Natural killer cell (primary cell): ENCODE data around the gene ERFE. TPM values are rescaled to one million over a fixed set of nuclear protein-coding genes. Genes with fewer than 3 reads are reported as not detected.

Source experiments
- ATAC-seq, 3 donors: fragments of 150-1000 bp in 2 of 3; fragments of 200-7000 bp in 1 of 3; cut with Tn5 transposase; 1 replicate in 1 of 3; 2 replicates in 2 of 3; pipeline ENCODE4 v1.10.0; 2021; ENCODE audit warnings: mild to moderate bottlenecking in 2 of 3, moderate library complexity in 2 of 3
- DNase-seq, 2 donors: peaks; one replicate each; pipeline versions ENCODE4 v3.0.0 to v3.0.0-alpha.2; 2013 to 2021; ENCODE audit warnings: mixed read lengths in 1 of 2
- H3K27ac ChIP-seq: one replicate; pipeline ENCODE4 v1.5.1; 2013; ENCODE audit warnings: mild to moderate bottlenecking, low read length
- H3K27me3 ChIP-seq: one replicate; pipeline ENCODE4 v1.6.1; 2013; ENCODE audit warnings: low read length; ENCODE audit not compliant: control insufficient read depth, insufficient read depth
- H3K36me3 ChIP-seq: one replicate; pipeline ENCODE4 v1.6.1; 2013; ENCODE audit warnings: low read length; ENCODE audit not compliant: control insufficient read depth, insufficient read depth
- H3K4me1 ChIP-seq: one replicate; pipeline ENCODE4 v1.6.1; 2013; ENCODE audit warnings: low read length; ENCODE audit not compliant: control insufficient read depth, insufficient read depth
- H3K4me3 ChIP-seq: one replicate; pipeline ENCODE4 v1.5.1; 2013; ENCODE audit warnings: low read length
- H3K9me3 ChIP-seq: one replicate; pipeline ENCODE4 v1.6.1; 2013; ENCODE audit warnings: low read length; ENCODE audit not compliant: control insufficient read depth, insufficient read depth
- H3K27ac Mint-ChIP-seq, 2 donors: one replicate each; pipeline ENCODE4 v1.8.0; 2022; ENCODE audit warnings: mild to moderate bottlenecking in 2 of 2, mixed read lengths in 2 of 2, moderate library complexity in 1 of 2
- H3K27me3 Mint-ChIP-seq, 2 donors: one replicate each; pipeline ENCODE4 v1.8.0; 2022; ENCODE audit warnings: low read depth in 2 of 2, mixed read lengths in 2 of 2
- H3K36me3 Mint-ChIP-seq: one replicate; pipeline ENCODE4 v1.8.0; 2022; ENCODE audit warnings: mixed read lengths
- H3K4me1 Mint-ChIP-seq, 2 donors: one replicate each; pipeline ENCODE4 v1.8.0; 2022; ENCODE audit warnings: mixed read lengths in 2 of 2
- H3K4me3 Mint-ChIP-seq: one replicate; pipeline ENCODE4 v1.8.0; 2022; ENCODE audit warnings: mild to moderate bottlenecking, moderate library complexity, mixed read lengths
- H3K9me3 Mint-ChIP-seq, 2 donors: one replicate each; pipeline ENCODE4 v1.8.0; 2022; ENCODE audit warnings: mixed read lengths in 2 of 2
- WGBS: methylation state at CpG from one replicate; pipeline ENCODE4 v1.1.7; 2013; ENCODE audit warnings: missing lambda C conversion rate; ENCODE audit not compliant: insufficient coverage; 5-methylcytosine and 5-hydroxymethylcytosine counted together
- intact Hi-C: fragments of 100-400 bp; cut with micrococcal nuclease; formaldehyde crosslinking; loops from one replicate; pipeline ENCODE4 v1.14.2; 2022
- total RNA-seq, 4 donors: library from RNA; stranded (reverse); fragments of 120-200 nt in 1 of 4; gene quantifications; one replicate each; pipeline versions ENCODE4 v1.2.3 to v1.2.4, GENCODE V29; 2013 to 2022
- TF ChIP-seq, protein P1 (sequence below): fragments of 200-600 bp; IDR thresholded peaks from one replicate; pipeline ENCODE4 v1.8.0; 2022; ENCODE audit warnings: antibody characterized with exemption

Gene ERFE
- total RNA-seq, 3 donors from 2014 or later (not counting 1 experiment from before 2014, with no cell fraction given), result 0.33 to 4.8 (median 4.3) TPM

DNA sequence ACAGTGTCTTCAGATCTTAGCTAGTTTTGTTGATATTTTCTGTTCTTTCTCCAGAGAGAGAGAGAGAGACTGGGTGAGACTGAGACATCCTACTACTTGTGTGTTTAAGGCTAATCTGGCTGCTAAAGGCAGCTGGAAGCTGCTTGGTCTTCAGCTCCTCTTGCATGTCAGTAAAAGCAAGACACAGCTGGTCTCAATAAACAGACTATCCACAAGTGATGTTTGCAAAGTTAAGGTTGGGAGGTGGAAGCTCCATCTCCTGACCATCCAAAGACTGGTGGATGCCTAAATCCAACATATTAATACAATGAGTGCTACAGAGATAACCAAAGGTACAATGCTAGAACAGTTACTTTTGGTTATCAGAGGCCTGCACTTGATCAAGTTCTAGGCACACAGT is 17.8 kb downstream of the ERFE start:
- H3K4me1 Mint-ChIP-seq, result peaks cover 27 to 28% of the 10 kb centered on the region in 2 donors
- TF ChIP-seq, protein P1, sequence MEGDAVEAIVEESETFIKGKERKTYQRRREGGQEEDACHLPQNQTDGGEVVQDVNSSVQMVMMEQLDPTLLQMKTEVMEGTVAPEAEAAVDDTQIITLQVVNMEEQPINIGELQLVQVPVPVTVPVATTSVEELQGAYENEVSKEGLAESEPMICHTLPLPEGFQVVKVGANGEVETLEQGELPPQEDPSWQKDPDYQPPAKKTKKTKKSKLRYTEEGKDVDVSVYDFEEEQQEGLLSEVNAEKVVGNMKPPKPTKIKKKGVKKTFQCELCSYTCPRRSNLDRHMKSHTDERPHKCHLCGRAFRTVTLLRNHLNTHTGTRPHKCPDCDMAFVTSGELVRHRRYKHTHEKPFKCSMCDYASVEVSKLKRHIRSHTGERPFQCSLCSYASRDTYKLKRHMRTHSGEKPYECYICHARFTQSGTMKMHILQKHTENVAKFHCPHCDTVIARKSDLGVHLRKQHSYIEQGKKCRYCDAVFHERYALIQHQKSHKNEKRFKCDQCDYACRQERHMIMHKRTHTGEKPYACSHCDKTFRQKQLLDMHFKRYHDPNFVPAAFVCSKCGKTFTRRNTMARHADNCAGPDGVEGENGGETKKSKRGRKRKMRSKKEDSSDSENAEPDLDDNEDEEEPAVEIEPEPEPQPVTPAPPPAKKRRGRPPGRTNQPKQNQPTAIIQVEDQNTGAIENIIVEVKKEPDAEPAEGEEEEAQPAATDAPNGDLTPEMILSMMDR, result no peak
- H3K4me3 Mint-ChIP-seq, result no peak overlapping the region
- intact Hi-C loops, result no loop called here
- H3K4me3 ChIP-seq, result no peak overlapping the region
- H3K36me3 ChIP-seq, result peaks cover 77% of the 10 kb centered on the region
- H3K27me3 Mint-ChIP-seq, result no peaks in the 10 kb centered on the region
- H3K27me3 ChIP-seq, result no peaks in the 10 kb centered on the region
- H3K4me1 ChIP-seq, result peaks cover 10% of the 10 kb centered on the region
- no peaks in the 10 kb centered on the region for H3K9me3 Mint-ChIP-seq
- DNase-seq, result no peak
- H3K9me3 ChIP-seq, result no peaks in the 10 kb centered on the region
- ATAC-seq, result no peak
- no peak overlapping the region for H3K27ac ChIP-seq
- H3K36me3 Mint-ChIP-seq, result peaks cover 22% of the 10 kb centered on the region
- H3K27ac Mint-ChIP-seq, result peak overlapping the region; percentile 10 to 17

DNA sequence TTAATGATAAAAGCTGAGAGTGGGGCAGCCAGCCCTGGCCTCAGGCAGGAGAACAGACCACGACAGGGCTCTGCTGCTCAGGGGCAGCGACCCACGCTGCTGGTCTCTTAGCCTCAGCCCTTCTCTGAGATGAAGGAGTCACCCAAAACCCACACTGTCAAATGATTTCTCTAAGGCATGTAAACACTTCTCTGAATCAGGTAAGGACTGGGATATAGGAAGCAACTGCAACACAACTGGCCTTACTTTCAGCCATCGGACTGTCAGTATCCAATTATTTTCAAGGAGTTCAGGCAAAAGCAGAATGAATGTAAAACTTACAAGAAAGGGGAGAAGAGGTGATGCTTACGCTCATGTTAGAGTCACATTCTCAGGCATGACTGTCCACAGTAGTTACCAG is 21.8 kb downstream of the ERFE start:
- H3K36me3 ChIP-seq, result peaks cover 77% of the 10 kb centered on the region
- no peak overlapping the region for H3K27ac ChIP-seq
- no peaks in the 10 kb centered on the region for H3K27me3 Mint-ChIP-seq
- H3K36me3 Mint-ChIP-seq, result peaks cover 30% of the 10 kb centered on the region
- H3K9me3 ChIP-seq, result no peaks in the 10 kb centered on the region
- peaks cover 37 to 41% of the 10 kb centered on the region in 2 donors for H3K4me1 Mint-ChIP-seq
- WGBS, result 96% methylated on average over 5 of the region's 5 CpGs
- H3K4me3 Mint-ChIP-seq, result no peak overlapping the region
- H3K4me1 ChIP-seq, result peaks cover 23% of the 10 kb centered on the region
- intact Hi-C loops, result loop anchor here (5.0 kb wide), 1 partner anchor 62 kb away; the partner anchor contains the start of gene HES6
- peak overlapping the region; percentile 20 to 93 for H3K27ac Mint-ChIP-seq
- TF ChIP-seq, protein P1, result no peak
- no peak for DNase-seq
- no peaks in the 10 kb centered on the region for H3K27me3 ChIP-seq
- H3K9me3 Mint-ChIP-seq, result no peaks in the 10 kb centered on the region
- no peak overlapping the region for H3K4me3 ChIP-seq
- ATAC-seq, result no peak

DNA sequence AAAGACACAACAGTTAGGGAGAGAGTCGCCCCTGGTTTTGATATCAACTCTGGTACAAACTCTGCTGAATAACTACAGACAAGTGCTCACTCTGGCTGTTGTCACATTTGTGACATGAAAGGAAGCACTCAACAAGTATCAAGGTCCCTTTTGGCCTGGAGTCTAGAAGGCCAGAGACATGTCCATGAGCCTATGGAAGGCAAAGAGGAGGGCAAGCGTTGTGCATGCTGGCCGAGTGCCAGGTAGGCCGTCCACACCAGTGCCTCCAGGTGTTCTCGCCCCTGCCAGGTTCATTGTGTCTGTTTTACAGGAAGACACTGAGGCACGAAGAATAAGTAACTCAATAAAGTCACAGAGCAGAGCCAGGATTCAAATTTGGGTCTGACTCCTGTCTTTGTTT is 23.6 kb downstream of the ERFE start:
- Histone ChIP-seq H3K27me3 (no peaks in the 10 kb centered on the region), H3K4me3 (no peak overlapping the region), H3K9me3 (no peaks in the 10 kb centered on the region), H3K27ac (no peak overlapping the region), H3K4me1 (peaks cover 34% of the 10 kb centered on the region), H3K36me3 (peaks cover 81% of the 10 kb centered on the region)
- TF ChIP-seq, protein P1, result no peak
- H3K27ac Mint-ChIP-seq, result peak overlapping the region; percentile 86 to 93
- peaks cover 51% of the 10 kb centered on the region in 2 donors for H3K4me1 Mint-ChIP-seq
- peak overlapping the region; percentile 3 for H3K4me3 Mint-ChIP-seq
- H3K27me3 Mint-ChIP-seq, result no peaks in the 10 kb centered on the region
- 96% methylated on average over 6 of the region's 6 CpGs for WGBS
- no peak for DNase-seq
- peaks cover 30% of the 10 kb centered on the region for H3K36me3 Mint-ChIP-seq
- intact Hi-C loops, result loop anchor here (5.0 kb wide), 1 partner anchor 60 kb away; the partner anchor contains the start of gene HES6
- no peaks in the 10 kb centered on the region for H3K9me3 Mint-ChIP-seq
- no peak for ATAC-seq

DNA sequence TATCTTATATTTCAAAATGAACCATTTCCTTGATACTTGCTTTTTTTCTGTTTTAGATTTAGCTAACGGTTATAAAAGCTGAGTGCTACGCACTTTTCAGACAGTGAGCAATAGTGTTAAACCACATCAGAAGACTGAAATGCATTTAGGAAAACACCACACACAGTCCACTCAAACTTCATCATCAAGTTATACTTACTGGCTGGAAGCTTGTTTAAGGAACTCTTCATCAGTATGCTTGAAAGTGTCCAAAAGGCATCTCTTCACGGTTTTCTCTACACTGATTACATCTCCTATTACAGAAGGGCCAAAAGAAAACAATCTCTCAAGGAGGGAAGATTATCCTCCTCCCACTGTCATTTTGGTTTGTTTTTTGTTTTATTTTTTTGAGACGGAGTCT is 25.1 kb downstream of the ERFE start:
- peak; percentile 54 to 71 (median 71) for ATAC-seq
- no peaks in the 10 kb centered on the region for H3K27me3 ChIP-seq
- Mint-ChIP-seq H3K27me3 (no peaks in the 10 kb centered on the region), H3K27ac (peak overlapping the region; percentile 86 to 93), H3K36me3 (peaks cover 40% of the 10 kb centered on the region), H3K4me1 (peaks cover 61 to 63% of the 10 kb centered on the region in 2 donors), H3K4me3 (peak overlapping the region; percentile 62), H3K9me3 (no peaks in the 10 kb centered on the region)
- TF ChIP-seq, protein P1, result no peak
- DNase-seq, result peak in 1 of 2 donors; percentile 37
- H3K36me3 ChIP-seq, result peaks cover 82% of the 10 kb centered on the region
- H3K27ac ChIP-seq, result peak overlapping the region; percentile 56
- no peak overlapping the region for H3K4me3 ChIP-seq
- H3K9me3 ChIP-seq, result no peaks in the 10 kb centered on the region
- H3K4me1 ChIP-seq, result peaks cover 34% of the 10 kb centered on the region
- WGBS, result 55% methylated on average over 3 of the region's 4 CpGs
- intact Hi-C loops, result loop anchor here (5.0 kb wide), 1 partner anchor 58 kb away; the partner anchor contains the start of gene HES6
